Measurements from ENCODE around the gene MELK. TPM values are rescaled to one million over a fixed set of nuclear protein-coding genes. Genes with fewer than 3 reads are reported as not detected.
A peak's percentile ranks its signal among the peaks of the same experiment; 100 is the strongest.
"Not testable (repeated sequence)": the region's sequence is repeated elsewhere in the genome, so short reads cannot be mapped to it uniquely, and the experiment has no call there.

Gene MELK
- total RNA-seq, result 1 to 10 TPM in 1 of 4 donors, not detected in 3; 1.2 TPM
- 10 to 100 TPM in 1 of 3 donors, 1 to 10 TPM in 2; 1.8 to 10.8 (median 5.8) TPM for polyA plus RNA-seq

DNA sequence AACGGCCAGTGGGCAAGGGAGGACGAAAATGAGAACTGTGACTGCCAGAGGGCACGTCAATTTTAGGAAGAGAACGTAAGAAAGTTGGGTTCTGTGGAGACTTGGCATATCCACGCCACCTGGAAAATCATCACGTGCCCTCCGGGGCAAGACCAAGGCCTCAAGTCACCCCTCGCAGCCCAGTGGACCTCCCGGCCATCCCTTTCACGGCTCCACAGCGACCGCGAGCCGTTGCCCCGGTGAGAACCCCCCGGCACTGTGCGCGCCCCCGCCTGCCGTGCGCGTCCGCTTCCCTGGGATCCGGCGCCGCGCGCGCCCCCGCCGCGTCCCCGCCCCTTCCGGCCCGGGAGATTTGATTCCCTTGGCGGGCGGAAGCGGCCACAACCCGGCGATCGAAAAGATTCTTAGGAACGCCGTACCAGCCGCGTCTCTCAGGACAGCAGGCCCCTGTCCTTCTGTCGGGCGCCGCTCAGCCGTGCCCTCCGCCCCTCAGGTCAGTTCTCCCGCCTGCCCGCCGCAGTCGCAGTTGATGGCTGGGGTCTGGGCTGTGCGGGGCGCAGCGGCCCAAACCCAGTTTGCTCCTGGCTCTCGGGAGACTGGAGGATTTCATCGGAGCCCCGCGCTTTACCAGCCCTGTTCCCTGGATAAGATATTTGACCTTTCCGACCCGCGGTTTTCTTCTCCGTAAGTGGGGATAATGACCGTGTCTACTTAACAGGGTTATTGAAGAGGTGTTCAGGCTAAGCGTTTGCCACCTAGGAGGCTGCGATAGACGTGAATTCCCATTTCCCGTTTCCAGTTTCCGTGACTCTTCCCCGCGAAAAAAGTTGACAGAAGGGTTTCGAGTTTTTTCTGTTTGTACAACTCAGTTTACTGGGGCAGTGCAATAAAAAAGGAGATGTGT, at the start of gene MELK:
Gene MELK (plus strand): TSS at position 381 of the 904 bp plus-strand sequence. CDS start 8,787 bp downstream, outside the sequence.
- 0 to 1% methylated on average over 74 of the region's 74 CpGs for WGBS, 2 donors
- TF ChIP-seq EP300 (IDR thresholded peaks at IDR 0.05), result no peak
- TF ChIP-seq CTCF (IDR thresholded peaks at IDR 0.05), result no peak
- peak in 3 of 4 donors; percentile 11 to 63 (median 57) for TF ChIP-seq POLR2AphosphoS5 (IDR thresholded peaks at IDR 0.05)
- Histone ChIP-seq H3K36me3 (no peaks in the 10 kb centered on the region), H3K4me1 (peaks cover 0 to 27% (median 16%) of the 10 kb centered on the region in 4 donors), H3K27ac (peak within 1 kb of the TSS; percentile 44 to 75 (median 70)), H3K9me3 (no peaks in the 10 kb centered on the region), H3K27me3 (no peaks in the 10 kb centered on the region), H3K4me3 (peak within 1 kb of the TSS; percentile 49 to 86 (median 76))
- peak; percentile 81 for DNase-seq
- intact Hi-C loops (cut with DNase I), result loop anchor here (5.0 to 10.0 kb wide), 3 partner anchors 85 to 1822 kb away; partner anchors contain the start of genes ALDH1B1 and RNF38

- WGBS, 2 donors, result 76 to 88% methylated on average over 2 of the region's 2 CpGs
- Histone ChIP-seq H3K4me1 (no peaks in the 10 kb centered on the region), H3K27ac (no peak overlapping the region), H3K36me3 (no peaks in the 10 kb centered on the region), H3K9me3 (no peaks in the 10 kb centered on the region), H3K4me3 (no peak overlapping the region), H3K27me3 (no peaks in the 10 kb centered on the region)
- DNase-seq, result no peak
- intact Hi-C loops (cut with DNase I), result no loop called here
- TF ChIP-seq POLR2AphosphoS5 (IDR thresholded peaks at IDR 0.05), result no peak
- TF ChIP-seq POLR2A (IDR thresholded peaks at IDR 0.05), result no peak
- TF ChIP-seq CTCF (IDR thresholded peaks at IDR 0.05), result no peak
- no peak for TF ChIP-seq EP300 (IDR thresholded peaks at IDR 0.05)
These were observed 42.5 kb upstream of the MELK start for GRCh38 chr9:36530224-36530623.

DNA sequence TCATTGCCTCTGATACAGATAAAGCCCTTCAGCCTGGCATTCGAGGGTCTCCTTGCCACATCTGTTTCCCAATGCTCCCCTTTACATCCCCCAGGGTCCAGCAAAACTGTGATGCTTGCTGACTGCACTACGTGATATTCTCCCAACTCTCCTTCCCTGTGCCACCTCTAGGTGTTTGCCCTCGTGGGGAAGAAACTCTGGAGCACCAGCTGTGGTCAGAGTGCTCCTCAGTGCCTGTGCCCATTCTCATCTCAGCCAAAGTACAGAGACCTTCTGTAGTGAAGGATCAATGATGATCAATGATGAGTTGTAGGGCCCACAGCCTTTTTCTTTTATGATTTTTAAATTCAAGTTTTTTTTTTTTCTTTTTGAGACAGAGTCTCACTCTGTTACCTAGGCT, 40.3 kb upstream of the MELK start:
- no peak overlapping the region for H3K27ac ChIP-seq
- H3K36me3 ChIP-seq, result no peaks in the 10 kb centered on the region
- H3K4me1 ChIP-seq, result no peaks in the 10 kb centered on the region
- intact Hi-C loops (cut with DNase I), result no loop called here
- H3K9me3 ChIP-seq, result no peaks in the 10 kb centered on the region
- H3K4me3 ChIP-seq, result no peak overlapping the region
- H3K27me3 ChIP-seq, result no peaks in the 10 kb centered on the region
- TF ChIP-seq POLR2AphosphoS5 (IDR thresholded peaks at IDR 0.05), result no peak
- TF ChIP-seq POLR2A (IDR thresholded peaks at IDR 0.05), result no peak
- DNase-seq, result no peak
- WGBS, 2 donors, result 64 to 73% methylated on average over 3 of the region's 3 CpGs

GRCh38 chr9:36533726-36534125, 39.0 kb upstream of the MELK start:
- H3K36me3 ChIP-seq; intact Hi-C loops (cut with DNase I); H3K4me1 ChIP-seq; H3K27me3 ChIP-seq; H3K27ac ChIP-seq; H3K9me3 ChIP-seq; DNase-seq; H3K4me3 ChIP-seq: not testable (repeated sequence)
- 80 to 89% methylated on average over 6 of the region's 6 CpGs for WGBS, 2 donors

DNA sequence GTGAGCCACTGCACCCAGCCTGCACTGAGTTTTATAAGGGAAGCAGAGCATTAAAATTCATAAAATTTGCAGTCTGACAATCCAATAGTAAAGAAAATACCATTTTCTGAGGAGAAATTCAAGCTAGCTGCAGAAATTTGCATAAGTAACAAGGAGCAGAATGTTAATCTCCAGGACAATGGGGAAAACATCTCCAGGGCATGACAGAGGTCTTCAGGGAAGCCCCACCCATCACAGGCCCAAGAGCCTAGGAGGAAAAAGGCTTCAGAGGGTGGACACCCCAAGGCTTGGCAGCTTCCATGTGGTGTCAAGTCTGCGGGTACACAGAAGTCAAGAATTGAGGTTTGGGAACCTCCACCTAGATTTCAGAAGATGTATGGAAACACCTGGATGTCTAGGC, 37.6 kb upstream of the MELK start:
- Histone ChIP-seq H3K36me3 (no peaks in the 10 kb centered on the region), H3K9me3 (no peaks in the 10 kb centered on the region), H3K27me3 (no peaks in the 10 kb centered on the region), H3K27ac (no peak overlapping the region), H3K4me3 (no peak overlapping the region), H3K4me1 (no peaks in the 10 kb centered on the region)
- no peak for DNase-seq
- 92 to 97% methylated on average over 1 of the region's 1 CpG for WGBS, 2 donors
- intact Hi-C loops (cut with DNase I), result no loop called here
- no peak for TF ChIP-seq POLR2AphosphoS5 (IDR thresholded peaks at IDR 0.05)
- no peak for TF ChIP-seq EP300 (IDR thresholded peaks at IDR 0.05)
- no peak for TF ChIP-seq POLR2A (IDR thresholded peaks at IDR 0.05)

GRCh38 chr9:36537861-36538260, 34.8 kb upstream of the MELK start:
- Histone ChIP-seq H3K36me3 (no peaks in the 10 kb centered on the region), H3K27ac (no peak overlapping the region), H3K9me3 (no peaks in the 10 kb centered on the region), H3K4me1 (no peaks in the 10 kb centered on the region), H3K27me3 (no peaks in the 10 kb centered on the region), H3K4me3 (no peak overlapping the region)
- intact Hi-C loops (cut with DNase I), result no loop called here
- no peak for TF ChIP-seq CTCF (IDR thresholded peaks at IDR 0.05)
- no peak for TF ChIP-seq POLR2AphosphoS5 (IDR thresholded peaks at IDR 0.05)
- no peak for TF ChIP-seq POLR2A (IDR thresholded peaks at IDR 0.05)
- no peak for TF ChIP-seq EP300 (IDR thresholded peaks at IDR 0.05)
- no peak for DNase-seq
- WGBS, 2 donors, result 82 to 83% methylated on average over 4 of the region's 4 CpGs
